Central memory CD8-positive, alpha-beta T cell (primary cell): ENCODE measurements around the gene CRYAB.

Experiments used
- ATAC-seq: fragments of 150-1000 bp; cut with Tn5 transposase; replicated peaks from 2 replicates; pipeline ENCODE4 v1.10.0; 2022; ENCODE audit warnings: mild to moderate bottlenecking, moderate FRiP score, moderate number of reproducible peaks; ENCODE audit not compliant: poor library complexity, severe bottlenecking; ENCODE audit errors: extremely low read depth
- DNase-seq, 2 donors: peaks; one replicate each; pipeline ENCODE4 v3.0.0; 2021; ENCODE audit warnings: low spot score in 2 of 2
- H3K27ac Mint-ChIP-seq: one replicate; pipeline ENCODE4 v1.8.0; 2022; ENCODE audit warnings: low read depth, mild to moderate bottlenecking, moderate library complexity, mixed read lengths
- H3K27me3 Mint-ChIP-seq: one replicate; pipeline ENCODE4 v1.8.0; 2022; ENCODE audit warnings: mixed read lengths
- H3K36me3 Mint-ChIP-seq: one replicate; pipeline ENCODE4 v1.8.0; 2022; ENCODE audit warnings: mild to moderate bottlenecking, moderate library complexity, mixed read lengths; ENCODE audit not compliant: insufficient read depth
- H3K4me1 Mint-ChIP-seq: one replicate; pipeline ENCODE4 v1.8.0; 2022; ENCODE audit warnings: mixed read lengths
- H3K4me3 Mint-ChIP-seq: one replicate; pipeline ENCODE4 v1.8.0; 2022; ENCODE audit warnings: mild to moderate bottlenecking, moderate library complexity, mixed read lengths
- H3K9me3 Mint-ChIP-seq: one replicate; pipeline ENCODE4 v1.8.0; 2022; ENCODE audit warnings: mixed read lengths

Gene CRYAB

DNA sequence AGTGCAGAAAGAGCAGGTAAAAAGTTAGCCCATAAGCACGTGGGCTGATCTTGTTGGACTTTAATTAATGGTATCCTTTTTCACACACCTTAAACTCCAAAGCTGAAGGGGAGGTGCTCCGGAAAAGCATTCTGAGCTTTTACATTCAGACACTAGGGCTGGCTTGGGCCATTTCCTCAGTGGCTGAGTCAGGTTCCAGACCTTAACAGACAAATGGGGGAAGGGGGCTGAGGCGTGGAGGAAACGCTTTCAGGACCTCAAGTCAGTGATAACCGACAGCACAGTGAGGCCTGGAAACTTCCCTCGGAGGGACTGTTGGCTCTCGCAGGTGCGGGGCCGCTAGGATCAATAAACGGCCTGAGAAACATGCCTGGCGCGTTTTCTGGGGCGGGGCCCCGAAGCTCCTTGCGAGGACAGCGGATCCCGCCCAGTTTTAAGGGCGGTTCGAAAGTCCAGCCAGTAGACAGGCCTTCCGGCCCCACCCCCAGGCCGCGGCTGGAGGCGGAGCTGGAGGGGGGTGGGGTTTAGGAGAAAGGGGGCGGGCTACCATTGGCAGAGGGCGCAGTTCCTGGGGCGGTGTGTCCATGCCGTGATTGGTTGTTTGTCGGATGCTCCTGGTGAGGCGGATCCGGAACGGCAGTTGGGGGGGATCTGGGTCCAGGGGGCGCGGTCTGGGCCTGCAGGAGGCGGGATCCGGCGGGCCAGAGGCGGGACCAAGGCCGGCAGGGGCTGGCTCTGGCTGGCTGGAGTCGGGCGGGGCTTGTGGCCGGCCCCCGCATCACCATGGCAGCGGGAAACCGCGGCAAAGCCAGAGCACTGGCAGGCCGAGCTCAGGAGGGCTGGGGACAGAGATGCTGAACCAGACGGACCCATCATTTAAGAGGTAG lies 15.2 kb upstream of the CRYAB start:
- peak overlapping the region; percentile 80 for H3K27ac Mint-ChIP-seq
- peaks cover 7% of the 10 kb centered on the region for H3K36me3 Mint-ChIP-seq
- H3K4me1 Mint-ChIP-seq = no peaks in the 10 kb centered on the region
- no peaks in the 10 kb centered on the region for H3K9me3 Mint-ChIP-seq
- DNase-seq (peak; percentile 96), ATAC-seq (peak; percentile 88)
- peak overlapping the region; percentile 78 for H3K4me3 Mint-ChIP-seq
- H3K27me3 Mint-ChIP-seq = no peaks in the 10 kb centered on the region

DNA sequence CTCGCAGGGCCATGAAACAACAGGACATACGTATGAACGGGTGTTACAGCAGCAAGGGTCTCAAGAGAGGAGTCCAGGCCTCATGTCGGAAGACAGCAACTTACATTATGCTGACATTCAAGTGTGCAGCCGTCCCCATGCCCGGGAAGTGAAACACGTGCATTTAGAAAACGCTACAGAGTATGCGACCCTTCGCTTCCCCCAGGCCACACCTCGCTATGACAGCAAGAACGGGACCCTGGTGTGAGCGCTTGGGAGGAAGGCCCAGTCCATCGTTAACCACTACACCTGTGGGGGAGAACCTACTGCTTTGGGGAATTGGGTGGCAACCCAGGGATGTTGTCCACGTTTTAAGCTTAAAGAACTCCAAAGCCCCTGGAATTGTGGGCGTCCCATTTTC lies 14.4 kb upstream of the CRYAB start:
- H3K27ac Mint-ChIP-seq = no peak overlapping the region
- H3K4me1 Mint-ChIP-seq = no peaks in the 10 kb centered on the region
- ATAC-seq (no peak), DNase-seq (no peak)
- peaks cover 3% of the 10 kb centered on the region for H3K27me3 Mint-ChIP-seq
- H3K4me3 Mint-ChIP-seq = peak overlapping the region; percentile 78
- H3K36me3 Mint-ChIP-seq = peaks cover 7% of the 10 kb centered on the region
- no peaks in the 10 kb centered on the region for H3K9me3 Mint-ChIP-seq

DNA sequence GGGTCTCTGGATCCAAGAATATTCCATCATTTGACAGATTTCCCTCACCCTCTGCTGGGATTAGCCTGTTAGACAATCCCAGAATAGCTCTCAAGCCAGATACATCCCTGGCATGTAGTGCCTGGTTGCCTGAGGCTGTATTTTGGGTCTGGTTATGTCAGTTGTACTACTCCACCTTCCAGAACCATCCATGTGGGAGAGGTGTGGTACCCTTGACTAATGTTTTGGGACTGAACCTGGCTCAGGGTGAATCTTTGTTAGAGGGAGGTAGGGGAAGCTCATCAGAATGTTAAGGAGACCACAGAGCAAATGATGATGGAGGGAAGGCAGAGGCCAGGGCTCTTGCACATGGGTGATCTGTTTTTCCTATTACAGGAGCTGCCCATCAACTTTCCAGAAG lies 12.4 kb upstream of the CRYAB start:
- ATAC-seq = no peak
- peaks cover 7% of the 10 kb centered on the region for H3K36me3 Mint-ChIP-seq
- peaks cover 17% of the 10 kb centered on the region for H3K27me3 Mint-ChIP-seq
- no peaks in the 10 kb centered on the region for H3K9me3 Mint-ChIP-seq
- H3K4me1 Mint-ChIP-seq = no peaks in the 10 kb centered on the region
- H3K4me3 Mint-ChIP-seq = no peak overlapping the region
- no peak overlapping the region for H3K27ac Mint-ChIP-seq
- DNase-seq = no peak

DNA sequence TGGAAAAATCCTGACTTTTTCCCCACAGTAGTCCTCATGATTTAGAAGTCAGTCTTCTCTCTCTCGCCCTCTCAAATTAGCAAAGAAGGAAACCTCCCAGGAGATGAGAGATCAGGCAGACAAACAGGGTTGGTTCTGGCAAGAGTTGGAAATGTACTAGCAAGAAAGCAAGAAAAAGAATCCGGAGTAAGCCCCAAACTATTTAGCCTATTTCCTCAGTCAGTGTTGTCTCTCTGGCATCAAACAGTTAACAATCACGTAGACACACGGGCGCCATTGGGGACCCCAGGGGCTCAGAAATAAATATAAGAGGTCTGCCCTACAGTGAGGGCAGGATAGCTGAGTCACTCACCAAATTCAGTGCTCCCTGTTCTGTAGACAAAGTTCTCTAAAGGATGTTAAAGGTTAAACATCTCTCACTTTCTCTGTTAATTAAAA lies 11.8 kb upstream of the CRYAB start:
- H3K36me3 Mint-ChIP-seq = peaks cover 7% of the 10 kb centered on the region
- ATAC-seq = no peak
- no peak for DNase-seq

DNA sequence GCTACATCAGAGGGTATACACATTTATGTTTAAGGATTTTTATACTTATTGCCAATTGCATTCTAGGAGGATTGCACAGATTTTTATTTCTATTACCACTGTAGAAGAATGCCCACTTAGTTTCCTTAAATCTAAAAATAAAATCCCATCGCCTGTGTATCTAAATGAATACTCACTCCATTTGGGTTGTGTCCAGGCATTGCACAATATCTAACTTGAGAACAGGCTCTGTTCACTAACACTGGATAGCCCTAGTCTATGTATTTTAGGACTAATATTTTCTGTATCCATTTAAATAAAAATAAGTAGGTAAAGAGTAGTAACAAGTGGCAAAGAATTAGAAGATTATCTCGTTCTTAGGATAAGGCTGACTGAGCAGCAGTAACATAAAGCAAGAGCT lies 11.2 kb upstream of the CRYAB start:
- H3K27ac Mint-ChIP-seq = no peak overlapping the region
- H3K4me1 Mint-ChIP-seq = no peaks in the 10 kb centered on the region
- no peak for ATAC-seq

More for the DNA sequence above, 11.8 kb upstream of the CRYAB start:
- Mint-ChIP-seq H3K4me1 (no peaks in the 10 kb centered on the region), H3K4me3 (no peak overlapping the region), H3K27me3 (peaks cover 23% of the 10 kb centered on the region), H3K9me3 (no peaks in the 10 kb centered on the region), H3K27ac (no peak overlapping the region)

DNA sequence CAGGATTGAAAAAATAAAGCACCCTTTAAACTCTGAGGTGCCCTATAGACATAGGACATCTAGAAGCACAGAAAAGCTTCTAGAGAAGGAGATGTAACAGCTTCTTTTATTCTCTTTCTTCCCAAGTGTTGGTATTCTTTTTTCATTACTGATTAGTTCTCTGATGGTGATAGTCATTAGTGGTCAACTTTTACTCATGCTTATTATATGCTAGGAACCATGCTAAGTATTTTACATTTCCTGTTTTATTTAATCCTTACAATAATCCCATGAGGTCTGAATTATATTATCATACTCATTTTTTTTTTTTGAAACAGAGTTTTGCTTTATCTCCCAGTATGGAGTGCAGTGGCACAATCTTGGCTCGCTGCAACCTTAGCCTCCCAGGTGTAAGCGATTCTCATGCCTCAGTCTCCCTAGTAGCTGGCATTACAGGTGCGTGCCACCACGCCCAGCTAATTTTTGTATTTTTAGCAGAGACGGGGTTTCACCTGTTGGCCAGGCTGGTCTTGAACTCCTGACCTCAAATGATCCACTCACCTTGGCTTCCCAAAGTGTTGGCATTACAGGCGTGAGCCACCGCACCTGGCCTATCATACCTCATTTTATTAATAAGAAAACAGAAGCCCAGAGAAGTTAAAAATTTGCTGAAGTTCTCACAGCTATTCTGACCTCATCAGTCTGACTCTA lies 10.1 kb upstream of the CRYAB start:
- Mint-ChIP-seq H3K36me3 (peaks cover 2% of the 10 kb centered on the region), H3K27me3 (peaks cover 39% of the 10 kb centered on the region), H3K9me3 (no peaks in the 10 kb centered on the region), H3K4me1 (no peaks in the 10 kb centered on the region), H3K27ac (no peak overlapping the region), H3K4me3 (no peak overlapping the region)
- ATAC-seq (no peak), DNase-seq (no peak)

More for the DNA sequence above, 11.2 kb upstream of the CRYAB start:
- Mint-ChIP-seq H3K27me3 (peaks cover 28% of the 10 kb centered on the region), H3K36me3 (peaks cover 7% of the 10 kb centered on the region), H3K4me3 (no peak overlapping the region), H3K9me3 (no peaks in the 10 kb centered on the region)
- DNase-seq = no peak

DNA sequence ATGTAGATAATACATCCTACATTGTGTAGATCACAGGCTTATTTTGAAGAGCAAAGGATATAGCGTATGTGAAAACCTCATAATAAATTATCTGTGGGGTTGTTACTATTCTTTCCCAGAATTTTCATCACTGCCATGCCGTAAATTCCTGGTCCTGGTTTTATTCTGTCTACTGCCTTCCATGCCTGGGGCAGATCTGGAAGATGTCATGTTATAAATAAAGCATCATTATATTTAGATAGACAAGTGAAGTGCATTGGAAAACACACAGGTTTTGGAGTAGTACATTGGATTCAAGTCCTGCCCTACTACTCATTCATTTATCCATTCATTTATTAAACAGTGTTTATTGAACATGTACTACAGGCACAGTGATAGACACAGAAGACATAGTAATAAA lies 9.3 kb upstream of the CRYAB start:
- H3K4me3 Mint-ChIP-seq = no peak overlapping the region
- ATAC-seq (no peak), DNase-seq (no peak)
- H3K27me3 Mint-ChIP-seq = peaks cover 47% of the 10 kb centered on the region
- peaks cover 2% of the 10 kb centered on the region for H3K36me3 Mint-ChIP-seq
- no peaks in the 10 kb centered on the region for H3K9me3 Mint-ChIP-seq
- H3K27ac Mint-ChIP-seq = no peak overlapping the region
- no peaks in the 10 kb centered on the region for H3K4me1 Mint-ChIP-seq

DNA sequence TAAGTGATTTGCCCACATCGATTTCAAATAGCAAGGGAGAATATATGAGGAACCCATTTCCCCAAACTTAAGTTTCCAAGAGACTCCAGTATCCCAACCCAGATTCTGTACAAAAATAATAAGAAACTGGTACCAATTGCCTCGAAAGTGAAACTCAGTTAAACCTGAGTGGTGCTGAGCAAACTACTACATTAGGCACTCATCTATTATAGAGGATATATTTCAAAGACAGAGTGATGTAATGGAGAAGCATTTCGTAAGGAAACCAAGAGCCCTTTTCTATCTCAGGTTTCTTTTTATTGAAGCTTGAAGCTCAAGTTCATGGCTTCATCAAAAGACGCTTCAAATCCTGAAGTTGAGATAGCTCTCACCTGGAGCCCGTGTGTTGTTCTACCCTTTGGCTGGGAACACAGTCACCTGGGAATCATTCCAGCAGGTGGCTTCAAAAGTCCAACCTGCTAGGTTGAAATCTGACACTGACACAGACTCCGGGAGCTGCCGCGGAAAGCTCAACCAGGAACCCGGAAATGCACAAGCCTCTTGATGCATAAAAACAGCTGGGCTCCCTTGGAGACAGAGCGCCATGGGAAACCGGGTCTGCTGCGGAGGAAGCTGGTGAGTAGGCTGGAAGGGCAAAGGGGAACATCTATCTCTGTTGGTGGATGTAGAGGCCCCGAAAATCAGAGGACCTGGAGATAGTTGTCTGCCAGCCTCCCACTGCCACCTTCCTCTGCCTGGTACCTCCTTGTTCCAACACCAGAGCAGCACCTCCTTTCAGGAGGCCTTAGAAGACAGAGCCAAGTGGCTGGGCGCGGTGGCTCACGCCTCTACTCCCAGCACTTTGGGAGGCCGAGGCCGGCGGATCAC lies 7.1 kb upstream of the CRYAB start, which contains the start of gene C11orf52:
C11orf52 (plus strand) TSS at position 524 of the 867 bp plus-strand sequence; CDS start at position 584, 60 bp downstream.
- no peaks in the 10 kb centered on the region for H3K9me3 Mint-ChIP-seq
- H3K36me3 Mint-ChIP-seq = peaks cover 2% of the 10 kb centered on the region
- H3K27ac Mint-ChIP-seq = no peak within 1 kb of the TSS
- peaks cover 66% of the 10 kb centered on the region for H3K27me3 Mint-ChIP-seq
- H3K4me3 Mint-ChIP-seq = no peak within 1 kb of the TSS
- no peak for ATAC-seq
- H3K4me1 Mint-ChIP-seq = no peaks in the 10 kb centered on the region
- DNase-seq = no peak

DNA sequence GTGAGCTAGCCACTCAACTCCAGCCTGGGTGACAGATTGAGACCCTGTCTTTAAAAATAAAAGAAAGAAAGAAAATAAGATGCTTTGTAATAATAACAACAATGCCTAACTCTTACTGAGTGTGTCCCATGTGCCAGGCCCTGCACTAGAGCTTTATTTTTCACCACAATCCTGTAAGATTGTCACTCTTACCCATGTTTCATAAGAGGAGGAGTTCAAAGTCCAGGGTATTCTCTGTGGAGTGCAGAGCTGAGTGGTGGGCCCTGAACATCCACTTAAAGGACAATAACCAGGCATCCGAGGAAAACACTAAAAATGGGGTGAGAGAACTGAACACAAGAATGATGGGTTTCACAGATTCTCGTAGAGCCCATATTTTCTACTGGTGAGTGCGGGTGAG lies 6.2 kb upstream of the CRYAB start:
- peaks cover 75% of the 10 kb centered on the region for H3K27me3 Mint-ChIP-seq
- no peak overlapping the region for H3K27ac Mint-ChIP-seq
- no peaks in the 10 kb centered on the region for H3K9me3 Mint-ChIP-seq
- H3K4me1 Mint-ChIP-seq = no peaks in the 10 kb centered on the region
- no peak overlapping the region for H3K4me3 Mint-ChIP-seq
- H3K36me3 Mint-ChIP-seq = no peaks in the 10 kb centered on the region
- no peak for ATAC-seq
- no peak for DNase-seq

DNA sequence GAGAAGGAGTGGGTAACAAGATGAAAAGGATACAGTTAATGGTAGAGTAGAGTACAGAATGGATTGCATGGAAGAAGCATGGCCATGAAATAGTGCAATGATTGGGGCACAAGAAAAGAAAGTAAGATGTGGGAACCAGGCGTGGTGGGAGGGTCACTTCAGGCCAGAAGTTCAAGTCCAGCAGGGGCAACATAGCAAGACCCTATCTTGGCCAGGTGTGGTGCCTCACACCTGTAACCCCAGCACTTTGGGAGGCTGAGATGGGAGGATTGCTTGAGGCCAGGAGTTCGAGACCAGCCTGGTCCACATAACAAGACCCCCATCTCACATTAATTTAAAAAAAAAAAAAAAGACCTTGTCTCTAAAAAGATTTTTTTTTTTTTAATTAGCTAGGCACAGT lies 5.7 kb upstream of the CRYAB start:
- H3K36me3 Mint-ChIP-seq = no peaks in the 10 kb centered on the region
- H3K4me3 Mint-ChIP-seq = no peak overlapping the region
- ATAC-seq = no peak
- no peak overlapping the region for H3K27ac Mint-ChIP-seq
- H3K4me1 Mint-ChIP-seq = no peaks in the 10 kb centered on the region
- H3K27me3 Mint-ChIP-seq = peaks cover 76% of the 10 kb centered on the region
- no peak for DNase-seq
- H3K9me3 Mint-ChIP-seq = no peaks in the 10 kb centered on the region

DNA sequence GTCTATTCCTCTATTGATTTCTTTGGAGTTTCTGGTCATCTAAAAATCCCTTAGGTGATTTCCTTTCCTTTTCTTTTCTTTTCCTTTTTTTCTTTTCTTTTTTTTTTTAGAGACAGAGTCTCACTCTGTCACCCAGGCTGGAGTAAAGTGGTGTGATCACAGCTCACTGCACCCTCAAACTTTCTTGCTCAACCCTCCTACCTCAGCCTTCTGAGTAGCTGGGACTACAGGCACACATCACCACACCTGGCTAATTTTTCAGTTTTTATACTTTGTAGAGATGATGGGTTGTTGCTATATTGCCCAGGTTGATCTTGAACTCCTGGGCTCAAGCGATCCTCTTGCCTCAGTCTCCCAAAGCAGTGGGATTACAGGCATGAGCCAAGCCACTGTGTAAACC lies 5.2 kb upstream of the CRYAB start:
- Mint-ChIP-seq H3K9me3 (no peaks in the 10 kb centered on the region), H3K4me3 (no peak overlapping the region), H3K27ac (no peak overlapping the region), H3K36me3 (no peaks in the 10 kb centered on the region), H3K27me3 (peaks cover 82% of the 10 kb centered on the region), H3K4me1 (no peaks in the 10 kb centered on the region)
- DNase-seq (no peak), ATAC-seq (no peak)

DNA sequence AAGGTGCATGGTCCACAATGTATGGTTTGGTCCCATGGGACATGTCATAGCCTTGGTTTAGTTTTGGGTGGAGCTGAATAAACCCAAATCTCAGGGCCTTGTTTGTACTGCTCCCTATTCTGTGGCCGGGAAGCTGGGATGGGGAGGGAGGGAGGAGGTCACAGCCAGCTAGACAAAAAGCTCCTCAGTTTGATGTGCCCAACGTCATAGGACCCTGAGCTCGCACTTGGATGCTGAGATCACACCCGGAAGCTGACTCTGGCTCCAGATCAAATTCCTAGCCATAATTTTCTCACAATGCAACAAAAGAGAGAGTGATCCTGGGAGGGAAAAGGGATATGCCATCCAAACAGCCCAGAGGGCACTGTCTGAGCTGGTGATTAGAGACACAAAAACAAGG lies 2.4 kb upstream of the CRYAB start:
- no peak overlapping the region for H3K27ac Mint-ChIP-seq
- ATAC-seq = no peak
- no peaks in the 10 kb centered on the region for H3K4me1 Mint-ChIP-seq
- no peak overlapping the region for H3K4me3 Mint-ChIP-seq
- H3K9me3 Mint-ChIP-seq = no peaks in the 10 kb centered on the region
- no peak for DNase-seq
- H3K27me3 Mint-ChIP-seq = peaks cover 81% of the 10 kb centered on the region
- no peaks in the 10 kb centered on the region for H3K36me3 Mint-ChIP-seq
